Hematopoietic multipotent progenitor cell treated with erythropoietin and hydrocortisone succinate and interleukin-3 and kit ligand, for 6 days (in vitro differentiated cells): ENCODE results near the gene ADAMTS7.
"Not testable (repeated sequence)": the region's sequence is repeated elsewhere in the genome, so short reads cannot be mapped to it uniquely, and the experiment has no call there.

Experiments used
- DNase-seq: peaks from one replicate; pipeline ENCODE4 v3.0.0-alpha.2; 2015

ADAMTS7 gene

DNA sequence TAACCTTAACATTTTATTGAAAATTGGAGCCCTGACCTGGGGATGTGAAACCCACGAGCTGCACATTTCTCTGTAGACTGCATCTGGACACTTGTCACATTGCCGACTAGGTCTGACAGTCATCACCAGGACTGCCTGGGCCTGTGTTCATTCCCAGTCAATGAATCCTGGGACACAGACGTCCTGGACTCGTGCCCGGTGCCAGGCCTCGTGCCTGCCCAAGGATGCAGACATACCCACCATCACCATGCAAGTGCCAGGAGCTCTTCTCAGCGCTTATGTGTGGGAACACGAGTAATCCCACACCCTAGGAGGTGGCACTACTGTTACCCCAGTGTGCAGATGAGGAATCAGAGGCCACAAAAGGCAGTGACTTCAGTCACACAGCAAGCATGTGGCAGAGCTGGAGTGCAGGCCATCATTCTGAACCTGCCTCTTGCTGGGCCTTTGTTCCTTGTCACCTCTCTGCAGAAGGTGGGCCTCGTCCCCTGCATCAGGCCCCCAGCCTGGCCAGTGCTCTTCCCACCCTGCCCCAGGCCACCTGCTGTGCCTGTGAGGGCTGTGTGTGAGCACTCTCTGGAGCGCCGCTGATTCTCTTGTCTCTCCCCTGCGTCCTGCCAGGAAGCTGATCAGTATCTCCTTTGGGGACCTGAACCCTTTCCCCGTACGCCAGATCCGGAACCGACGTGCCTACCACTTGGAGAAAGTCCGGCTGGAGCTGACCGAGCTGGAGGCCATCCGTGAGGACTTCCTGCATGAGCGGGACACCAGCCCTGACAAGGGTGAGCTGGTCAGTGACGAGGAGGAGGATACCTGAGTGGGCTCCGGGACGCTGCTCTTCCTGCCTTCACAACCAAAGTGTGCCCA is 58.5 kb downstream of the ADAMTS7 start:
- DNase-seq: no peak

- DNase-seq: no peak
These were observed 59.7 kb downstream of the ADAMTS7 start for GRCh38 chr15:78751602-78751979.

DNA sequence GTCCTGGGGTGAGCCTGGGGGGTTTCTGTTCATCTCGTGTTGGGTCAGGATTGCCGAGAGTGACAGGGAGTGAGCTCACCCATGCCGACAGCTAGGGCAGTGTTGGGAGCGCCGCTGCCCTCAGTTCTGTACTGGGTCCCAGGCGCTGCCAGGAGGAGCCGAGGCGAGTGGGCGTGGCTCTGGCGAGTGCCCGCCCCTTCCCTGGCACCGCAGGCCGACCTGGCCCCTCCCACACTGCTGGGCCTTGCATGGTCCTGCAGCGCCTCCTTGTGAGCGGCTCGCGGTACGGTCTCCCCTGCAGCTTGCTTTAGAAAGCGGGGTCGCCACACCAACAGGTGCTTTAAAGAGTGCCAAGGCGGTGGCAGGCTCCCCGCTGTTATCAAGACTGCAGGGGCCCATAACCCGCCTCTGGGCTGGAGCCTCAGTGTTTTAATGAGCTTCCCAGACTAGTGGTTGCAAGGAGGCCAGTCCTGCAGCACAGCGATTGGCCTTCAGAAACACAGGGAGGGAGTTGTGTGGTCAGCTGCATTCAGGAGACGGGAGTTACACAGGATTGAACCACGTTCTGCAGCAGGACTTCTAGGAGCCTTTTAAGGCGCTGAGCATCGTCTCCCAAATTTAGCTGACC is 60.2 kb downstream of the ADAMTS7 start:
- DNase-seq: peak; percentile 95

GRCh38 chr15:78750566-78750965 is 60.7 kb downstream of the ADAMTS7 start:
- DNase-seq: no peak

DNA sequence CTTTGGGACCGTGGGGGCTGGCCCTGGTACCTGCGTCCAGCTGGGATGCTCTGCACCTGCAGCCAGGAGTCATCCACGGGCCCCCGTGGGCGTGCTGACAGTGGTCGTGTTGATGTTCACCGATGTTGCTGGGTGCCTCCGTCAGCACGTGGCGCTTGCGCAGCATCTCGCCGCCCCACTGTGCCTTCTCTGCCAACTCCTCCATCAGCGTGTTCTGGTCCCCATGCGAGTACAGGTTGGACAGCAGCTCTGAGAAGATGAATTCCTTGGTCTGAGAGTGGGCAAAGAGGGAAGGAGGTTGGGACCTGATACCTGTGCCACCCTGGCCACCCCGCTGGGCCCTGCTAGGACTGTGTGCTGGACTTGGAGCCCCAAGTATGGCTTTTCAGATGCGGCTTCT is 61.4 kb downstream of the ADAMTS7 start:
- DNase-seq: no peak

DNA sequence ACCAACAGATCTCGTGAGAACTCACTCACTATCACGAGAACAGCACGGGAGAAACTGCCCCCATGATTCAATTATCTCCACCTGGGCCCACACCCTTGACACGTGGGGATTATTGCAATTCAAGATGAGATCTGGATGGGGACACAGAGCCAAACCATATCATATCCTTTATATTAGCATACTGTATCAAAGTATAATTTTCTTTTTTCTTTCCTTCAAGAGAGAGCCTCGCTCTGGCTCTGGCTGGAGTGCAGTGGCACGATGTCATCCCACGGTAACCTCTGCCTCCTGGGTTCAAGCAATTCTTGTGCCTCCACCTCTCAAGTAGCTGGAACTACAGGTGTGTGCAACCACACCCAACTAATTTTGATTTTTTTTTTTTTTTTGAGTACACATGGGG is 63.4 kb downstream of the ADAMTS7 start:
- DNase-seq: not testable (repeated sequence)

DNA sequence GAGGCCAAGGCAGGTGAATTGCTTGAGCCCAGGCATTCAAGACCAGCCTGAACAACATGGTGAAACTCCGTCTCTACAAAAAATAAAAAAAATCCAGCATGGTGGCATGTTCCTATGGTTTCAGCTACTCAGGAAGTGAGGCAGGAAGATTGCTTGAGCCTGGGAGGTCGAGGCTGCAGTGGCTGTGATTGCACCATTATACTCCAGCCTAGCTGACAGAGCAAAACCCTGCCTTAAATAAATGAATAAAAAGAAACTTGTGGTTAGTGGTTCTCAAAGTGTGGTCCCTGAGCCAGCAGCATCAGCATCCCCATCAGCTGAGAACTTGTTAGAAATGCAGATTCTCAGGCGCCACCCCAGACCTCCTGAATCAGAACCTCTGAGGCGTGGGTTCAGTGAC is 69.6 kb downstream of the ADAMTS7 start:
- not testable (repeated sequence) for DNase-seq

GRCh38 chr15:78740904-78741274 is 70.4 kb downstream of the ADAMTS7 start:
- no peak for DNase-seq

DNA sequence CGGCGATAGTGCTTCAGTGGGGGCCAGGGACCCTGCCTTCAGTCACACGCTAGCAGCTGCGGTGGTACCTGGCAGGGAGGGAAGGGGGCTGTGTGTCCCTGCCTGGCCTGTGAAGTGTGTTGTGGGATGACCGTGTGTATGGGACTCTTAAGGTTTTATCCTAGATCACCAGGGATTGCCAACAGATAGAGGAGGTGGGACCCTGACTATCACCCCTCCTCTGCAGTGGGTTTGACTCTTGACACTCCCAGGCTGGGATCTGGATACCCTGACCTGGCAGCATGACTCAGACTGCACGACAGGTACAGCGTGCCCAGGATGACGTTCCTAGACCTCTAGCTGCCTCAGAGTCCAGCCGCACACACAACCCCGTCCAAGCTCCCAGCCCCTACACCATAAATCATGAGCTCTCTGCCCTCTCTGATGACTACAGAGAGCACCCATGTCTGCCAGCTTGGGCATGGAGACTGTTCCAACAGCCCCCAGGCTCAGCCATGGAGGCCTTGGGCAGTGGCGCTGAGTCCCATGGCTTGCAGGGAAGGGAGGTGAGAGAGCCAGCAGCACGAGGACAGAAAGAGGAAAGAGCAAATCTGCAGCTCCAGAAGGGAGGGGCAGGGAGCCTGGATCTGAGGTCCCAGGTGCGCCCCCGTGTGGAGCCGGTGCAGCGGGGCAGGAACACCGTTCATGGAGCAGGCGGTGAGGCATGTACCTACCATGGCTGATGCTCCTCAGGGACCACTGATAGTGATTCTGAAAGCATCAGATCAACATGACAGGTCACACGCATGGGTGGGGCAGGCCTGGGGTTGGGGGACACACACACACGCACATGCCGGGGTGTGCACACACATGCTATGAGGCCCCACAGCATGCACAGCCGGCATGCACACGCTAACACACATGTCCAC is 71.0 kb downstream of the ADAMTS7 start:
- peak; percentile 85 for DNase-seq

GRCh38 chr15:78739206-78739605 is 72.1 kb downstream of the ADAMTS7 start:
- no peak for DNase-seq

GRCh38 chr15:78737931-78738558 is 73.2 kb downstream of the ADAMTS7 start:
- peak; percentile 42 for DNase-seq

GRCh38 chr15:78737187-78737820 is 74.0 kb downstream of the ADAMTS7 start:
- no peak for DNase-seq

DNA sequence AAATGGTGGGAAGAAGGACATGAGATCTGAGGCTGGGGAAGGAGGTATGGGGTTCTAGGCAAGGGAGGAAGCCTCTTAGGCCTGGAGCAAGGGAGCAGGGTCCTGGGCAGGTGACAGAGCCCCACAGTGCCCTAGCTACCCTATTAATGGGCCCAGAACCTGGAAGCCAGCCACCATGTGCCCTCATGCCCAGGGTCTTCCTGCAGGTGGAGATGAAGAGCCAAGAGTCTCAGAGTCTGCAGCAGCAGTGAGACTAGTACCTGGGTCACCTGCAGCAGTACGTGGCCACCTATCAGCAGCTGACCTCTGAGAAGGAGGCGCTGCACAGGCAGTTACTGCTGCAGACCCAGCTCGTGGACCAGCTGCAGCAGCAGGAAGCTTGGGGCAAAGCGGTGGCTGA is 75.0 kb downstream of the ADAMTS7 start:
- not testable (repeated sequence) for DNase-seq

DNA sequence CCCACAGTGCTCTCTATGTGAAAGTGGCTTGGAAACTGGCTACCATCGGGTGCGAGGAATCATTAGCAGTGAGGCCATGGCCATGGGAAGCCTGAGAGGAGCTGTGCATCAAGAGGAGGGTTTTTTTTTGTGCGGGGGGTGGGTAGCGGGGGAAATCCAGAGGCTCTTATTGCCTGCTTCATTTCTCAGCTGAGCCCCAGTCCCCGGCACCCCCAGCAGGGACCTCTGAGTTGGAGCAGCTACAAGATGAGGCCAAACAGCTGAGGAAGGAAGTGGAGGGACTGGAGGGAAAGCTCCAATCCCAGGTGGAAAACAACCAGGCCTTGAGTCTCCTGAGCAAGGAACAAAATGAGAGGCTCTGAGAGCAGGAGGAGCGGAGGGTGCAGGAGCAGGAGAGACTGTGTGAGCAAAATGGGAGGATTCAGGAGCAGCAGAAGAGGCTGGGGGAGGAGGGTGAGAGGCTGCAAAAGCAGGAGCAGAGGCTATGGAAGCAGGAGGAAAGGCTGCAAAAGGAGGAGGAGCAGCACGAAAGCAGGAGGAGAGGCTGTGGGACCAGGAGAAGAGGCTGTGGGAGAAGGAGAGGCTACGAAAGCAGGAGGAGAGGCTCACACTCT is 76.7 kb downstream of the ADAMTS7 start:
- no peak for DNase-seq

- DNase-seq: no peak
These were observed 78.6 kb downstream of the ADAMTS7 start for GRCh38 chr15:78732634-78733033.

GRCh38 chr15:78730955-78731354 is 80.3 kb downstream of the ADAMTS7 start:
- no peak for DNase-seq

DNA sequence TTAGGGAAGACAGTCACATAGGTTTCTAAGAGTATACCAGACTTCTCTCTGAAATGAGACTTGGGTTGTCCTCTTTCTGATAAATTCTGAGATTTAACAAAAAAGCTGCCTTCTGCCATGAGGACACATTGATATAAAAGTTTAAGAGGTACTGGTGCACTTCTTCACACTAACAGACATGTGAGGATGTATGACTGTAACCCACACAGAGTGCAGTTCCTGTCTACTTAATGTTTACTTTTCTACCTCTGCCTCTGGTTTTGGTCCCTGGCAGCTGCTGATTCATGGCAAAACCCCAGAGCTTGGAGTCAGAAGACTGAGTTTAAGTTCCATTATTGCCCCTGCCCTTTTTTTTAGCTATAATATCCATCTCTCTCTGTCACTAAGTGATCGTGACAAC is 82.8 kb downstream of the ADAMTS7 start:
- DNase-seq: not testable (repeated sequence)

GRCh38 chr15:78727561-78727960 is 83.7 kb downstream of the ADAMTS7 start:
- DNase-seq: no peak

- DNase-seq: peak; percentile 55
These were observed 84.3 kb downstream of the ADAMTS7 start for GRCh38 chr15:78726870-78727551.

DNA sequence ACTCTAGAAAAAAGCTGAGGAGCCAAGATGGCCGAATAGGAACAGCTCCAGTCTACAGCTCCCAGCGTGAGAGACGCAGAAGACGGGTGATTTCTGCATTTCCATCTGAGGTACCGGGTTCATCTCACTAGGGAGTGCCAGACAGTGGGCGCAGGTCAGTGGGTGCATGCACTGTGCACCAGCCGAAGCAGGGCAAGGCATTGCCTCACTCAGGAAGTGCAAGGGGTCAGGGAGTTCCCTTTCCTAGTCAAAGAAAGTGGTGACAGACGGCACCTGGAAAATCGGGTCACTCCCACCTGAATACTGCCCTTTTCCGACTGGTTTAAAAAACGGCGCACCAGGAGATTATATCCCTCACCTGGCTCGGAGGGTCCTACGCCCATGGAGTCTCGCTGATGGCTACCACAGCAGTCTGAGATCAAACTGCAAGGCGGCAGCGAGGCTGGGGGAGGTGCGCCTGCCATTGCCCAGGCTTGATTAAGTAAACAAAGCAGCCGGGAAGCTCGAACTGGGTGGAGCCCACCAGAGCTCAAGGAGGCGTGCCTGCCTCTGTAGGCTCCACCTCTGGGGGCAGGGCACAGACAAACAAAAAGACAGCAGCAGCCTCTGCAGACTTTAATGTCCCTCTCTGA is 91.3 kb downstream of the ADAMTS7 start:
- not testable (repeated sequence) for DNase-seq

- no peak for DNase-seq
These were observed 92.4 kb downstream of the ADAMTS7 start for GRCh38 chr15:78718837-78719236.
